Stimulated activated CD4-positive, alpha-beta T cell treated with anti-CD3 and anti-CD28 coated beads, Interleukin-2, amount 100 ng/mL, for 24 hours (primary cell): ENCODE results near the gene PITPNC1.
"Not testable (repeated sequence)": the region's sequence is repeated elsewhere in the genome, so short reads cannot be mapped to it uniquely, and the experiment has no call there.

Experiments
- DNase-seq, 2 donors: peaks; one replicate each; pipeline ENCODE4 v3.0.0-alpha.2; 2020

PITPNC1 gene

GRCh38 chr17:67467500-67468455 is 90.7 kb downstream of the PITPNC1 start:
- no peak for DNase-seq

DNA sequence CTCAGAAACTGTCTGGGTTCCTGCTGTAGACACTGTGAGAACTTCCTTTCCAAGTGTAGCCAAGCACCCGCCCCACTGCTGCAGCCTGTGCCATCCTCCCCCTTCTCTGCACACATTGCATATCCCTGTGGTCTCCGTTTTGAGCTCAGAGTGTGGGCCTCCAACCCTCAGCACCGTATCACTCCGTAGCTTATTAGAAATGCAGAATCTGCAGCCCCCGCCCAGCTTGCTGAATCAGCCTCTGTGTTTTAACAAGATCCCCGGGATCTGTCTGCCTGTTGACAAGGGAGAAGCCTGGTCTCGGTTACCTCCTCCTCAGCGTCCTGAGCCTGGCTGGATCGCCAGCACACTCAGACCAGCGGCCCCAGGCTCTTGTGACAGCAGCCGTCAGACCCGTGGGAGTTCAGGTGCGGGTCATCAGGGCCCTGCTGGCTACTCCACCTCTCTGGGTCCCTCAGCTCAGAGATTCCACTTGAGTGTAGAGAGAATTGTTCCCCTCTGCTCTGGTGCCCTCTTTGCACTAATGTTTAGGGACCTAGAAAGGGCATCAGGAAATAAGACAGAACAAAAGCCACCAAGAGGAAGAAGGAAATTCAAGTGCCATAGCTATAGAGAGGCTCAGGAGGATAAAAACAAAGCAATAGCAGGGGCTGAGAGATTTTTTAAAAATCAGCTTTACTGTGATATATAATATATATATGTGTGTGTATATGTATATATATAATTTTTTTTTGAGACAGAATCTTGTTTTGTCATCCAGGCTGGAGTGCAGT is 92.3 kb downstream of the PITPNC1 start:
- peak in 1 of 2 donors; percentile 62 for DNase-seq

GRCh38 chr17:67470163-67470562 is 93.1 kb downstream of the PITPNC1 start:
- no peak for DNase-seq

DNA sequence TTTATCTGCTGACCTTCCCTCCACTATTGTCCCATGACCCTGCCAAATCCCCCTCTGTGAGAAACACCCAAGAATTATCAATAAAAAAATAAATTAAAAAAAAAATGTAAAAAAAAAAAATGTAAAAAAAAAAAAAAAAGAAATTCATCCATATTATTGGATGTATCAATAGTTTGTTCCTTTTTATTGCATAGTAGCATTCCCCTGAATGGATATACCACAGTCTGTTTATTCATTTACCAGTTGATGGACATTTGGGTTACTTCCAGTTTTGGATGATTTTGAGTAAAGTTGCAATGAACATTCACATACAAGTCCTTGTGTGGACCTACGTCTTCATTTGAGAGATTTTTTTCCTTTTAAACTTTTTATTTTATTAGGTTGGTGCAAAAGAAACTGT is 94.0 kb downstream of the PITPNC1 start:
- no peak for DNase-seq

DNA sequence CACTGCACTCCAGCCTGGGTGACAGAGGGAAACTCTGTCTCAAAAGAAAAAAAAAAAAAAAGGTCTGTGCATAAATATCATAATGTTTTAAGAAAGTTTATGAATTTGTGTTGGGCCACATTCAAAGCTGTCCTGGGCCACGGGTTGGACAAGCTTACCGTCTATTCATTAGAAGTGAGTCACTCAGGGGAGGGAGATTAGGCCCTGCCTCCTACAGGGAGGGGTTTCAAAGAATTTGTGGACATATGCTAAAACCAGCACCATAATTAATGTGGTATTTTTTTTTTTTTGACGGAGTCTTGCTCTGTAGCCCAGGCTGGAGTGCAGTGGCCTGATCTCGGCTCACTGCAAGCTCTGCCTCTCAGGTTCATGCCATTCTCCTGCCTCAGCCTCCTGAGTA is 95.5 kb downstream of the PITPNC1 start:
- DNase-seq: not testable (repeated sequence)

DNA sequence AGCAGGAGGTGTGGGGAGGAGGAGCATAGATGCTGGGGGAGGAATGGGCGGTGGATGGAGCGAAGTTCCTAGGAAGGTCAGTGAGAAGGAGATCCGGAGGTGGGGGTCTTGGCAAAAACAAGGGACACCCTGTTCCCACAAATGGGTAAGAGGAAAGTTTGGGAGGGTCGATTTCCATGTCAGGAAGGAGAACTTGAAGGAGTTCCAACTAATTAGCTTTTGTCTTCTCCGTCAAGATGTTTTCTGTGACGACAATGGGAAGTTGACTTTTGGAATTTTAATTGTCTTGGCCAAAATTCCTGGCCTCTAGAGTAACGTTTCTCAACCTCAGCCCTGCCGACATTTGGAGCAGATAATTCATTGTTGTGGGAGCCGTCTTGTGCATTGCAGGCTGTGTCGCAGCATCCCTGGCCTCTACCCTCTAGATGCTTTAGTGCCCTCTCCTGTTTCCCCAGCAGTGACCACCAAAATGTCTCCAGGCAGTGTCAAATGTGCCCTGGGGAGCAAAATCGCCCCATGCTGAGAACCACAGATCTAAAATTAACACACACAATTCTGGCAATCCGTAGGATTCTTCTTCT is 97.1 kb downstream of the PITPNC1 start:
- DNase-seq: no peak

DNA sequence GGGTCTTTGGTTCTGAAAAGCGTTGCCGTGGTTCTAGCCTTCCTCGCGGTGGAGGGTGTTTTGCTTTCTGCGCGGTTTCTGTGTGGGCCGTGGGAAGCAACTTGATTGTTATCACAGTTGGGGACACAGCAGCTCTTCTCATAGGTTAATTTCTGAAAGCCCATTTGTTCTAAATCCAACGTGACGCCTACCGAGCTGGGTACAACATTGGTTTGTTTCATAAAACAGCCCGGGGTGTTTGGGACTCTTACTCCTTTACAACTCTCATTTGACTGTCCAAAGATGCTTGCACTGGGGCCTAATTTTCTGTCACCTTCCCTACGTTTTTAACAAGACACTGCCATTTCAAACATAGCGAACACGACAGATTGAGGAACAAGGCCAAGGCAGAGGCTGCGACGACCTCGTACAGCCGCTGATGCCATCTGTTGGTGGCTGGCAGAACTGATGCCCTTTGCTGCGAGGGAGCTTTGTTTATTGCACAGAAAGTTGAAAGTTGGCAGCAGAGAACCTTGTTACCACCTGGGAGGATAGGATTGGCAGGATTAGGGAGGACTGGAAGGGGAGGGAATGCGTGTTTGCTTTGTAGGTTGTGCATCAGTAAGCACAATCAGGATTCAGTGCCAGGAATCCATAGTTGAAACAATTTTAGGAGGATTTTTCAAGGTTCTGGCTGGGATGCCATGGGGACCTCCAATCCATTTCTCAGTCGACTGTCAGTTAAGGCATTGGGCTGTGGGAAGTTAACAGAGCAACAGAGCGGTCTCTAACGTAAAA is 98.3 kb downstream of the PITPNC1 start:
- peak; percentile 86 to 87 for DNase-seq

GRCh38 chr17:67476787-67477335 is 99.8 kb downstream of the PITPNC1 start:
- DNase-seq: no peak

DNA sequence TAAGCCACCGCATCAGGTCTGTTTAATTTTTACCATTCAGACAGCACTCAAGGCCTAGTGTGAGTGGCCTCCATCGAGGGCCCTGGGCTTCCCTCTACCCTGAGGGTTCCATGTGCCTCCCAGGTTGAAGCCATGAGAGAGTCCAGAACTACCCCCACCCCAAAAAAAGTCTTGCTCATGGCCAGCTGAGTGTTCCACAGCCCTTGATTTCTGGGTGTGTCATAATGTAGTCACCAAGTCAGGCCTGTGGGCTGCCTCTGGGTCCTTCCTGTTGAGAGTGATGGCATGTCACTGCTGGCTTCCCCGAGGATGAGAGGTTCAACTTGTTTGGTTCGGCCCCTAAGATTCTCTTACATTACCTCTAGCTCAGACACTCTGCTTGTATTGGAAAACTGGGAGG is 100.6 kb downstream of the PITPNC1 start:
- peak; percentile 57 to 67 for DNase-seq

GRCh38 chr17:67478401-67479041 is 101.4 kb downstream of the PITPNC1 start:
- no peak for DNase-seq

DNA sequence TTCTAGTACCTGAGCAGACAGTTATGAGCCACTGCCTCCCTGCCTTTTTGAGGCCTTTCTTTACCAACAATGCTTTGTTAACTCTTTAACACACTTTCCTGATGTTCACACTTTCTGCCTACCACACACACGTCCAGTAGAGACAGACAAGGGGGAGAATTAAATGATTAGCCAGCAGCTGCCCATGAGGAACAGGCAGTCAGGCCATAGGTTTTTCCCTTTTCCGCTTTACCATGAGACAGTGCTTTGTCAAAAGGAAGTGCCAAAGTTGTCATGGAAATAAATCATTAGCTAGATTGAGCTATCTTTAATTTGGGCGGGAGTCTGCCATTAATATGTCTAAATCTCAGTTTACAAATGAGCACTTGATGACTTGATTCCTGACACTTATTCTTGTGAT is 102.1 kb downstream of the PITPNC1 start:
- no peak for DNase-seq

DNA sequence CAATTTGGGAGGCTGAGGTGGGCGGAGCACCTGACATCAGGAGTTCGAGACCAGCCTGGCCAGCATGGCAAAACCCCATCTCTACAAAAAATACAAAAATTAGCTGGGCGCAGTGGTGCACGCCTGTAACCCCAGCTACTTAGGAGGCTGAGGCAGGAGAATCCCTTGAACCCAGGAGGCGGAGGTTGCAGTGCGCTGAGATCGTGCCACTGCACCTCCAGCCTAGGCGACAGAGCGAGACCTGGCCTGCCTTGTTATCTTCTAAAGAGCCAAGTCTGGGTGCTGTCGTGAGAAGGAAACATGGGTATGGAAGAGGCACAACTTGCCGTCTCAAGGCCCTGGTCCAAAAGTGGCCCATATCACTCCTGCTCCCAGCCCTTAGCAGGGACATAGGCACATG is 103.9 kb downstream of the PITPNC1 start:
- not testable (repeated sequence) for DNase-seq

DNA sequence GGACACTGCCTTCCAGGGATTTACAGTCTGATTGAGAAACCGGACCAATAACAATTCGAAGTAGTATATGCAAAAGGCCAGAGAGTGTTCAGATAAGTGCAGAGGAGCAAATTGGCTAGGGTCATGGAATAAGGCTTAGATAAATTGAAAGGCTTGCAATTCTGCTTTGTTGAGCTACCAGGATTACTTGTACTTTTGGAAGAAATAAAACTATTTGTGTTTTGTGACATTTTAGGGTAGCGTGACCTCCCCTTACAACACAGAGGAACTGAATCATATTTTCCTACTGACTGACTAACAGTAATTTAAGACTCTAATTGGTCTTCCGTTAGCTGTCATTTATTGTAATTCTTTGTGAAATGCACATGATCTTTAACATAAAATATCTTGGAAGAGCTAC is 104.7 kb downstream of the PITPNC1 start:
- DNase-seq: no peak

GRCh38 chr17:67482764-67483163 is 105.7 kb downstream of the PITPNC1 start:
- no peak for DNase-seq

GRCh38 chr17:67484261-67484660 is 107.2 kb downstream of the PITPNC1 start:
- DNase-seq: no peak

- DNase-seq: no peak
Observed at GRCh38 chr17:67485666-67486065, 108.6 kb downstream of the PITPNC1 start.

- no peak for DNase-seq
Observed at GRCh38 chr17:67487506-67487905, 110.4 kb downstream of the PITPNC1 start.

- DNase-seq: no peak
Observed at GRCh38 chr17:67488161-67488560, 111.1 kb downstream of the PITPNC1 start.

- DNase-seq: no peak
Observed at GRCh38 chr17:67488768-67489167, 111.7 kb downstream of the PITPNC1 start.

GRCh38 chr17:67489273-67489672 is 112.2 kb downstream of the PITPNC1 start:
- DNase-seq: no peak

- DNase-seq: no peak
Observed at GRCh38 chr17:67490471-67490870, 113.4 kb downstream of the PITPNC1 start.
